Measurements from ENCODE around the gene REC8.

REC8 gene

GRCh38 chr14:24133735-24134134, 38.1 kb upstream of the REC8 start:
- DNase-seq (ENCODE audit: low read depth): no peak
- no peak for TF ChIP-seq CTCF (IDR thresholded peaks at IDR 0.05; ENCODE audit: low read length, missing control alignments)
- H3K4me3 ChIP-seq (replicated peaks; ENCODE audit: low read depth, low read length): no peak overlapping the region

GRCh38 chr14:24135584-24135833, 36.4 kb upstream of the REC8 start:
- no peak for TF ChIP-seq CTCF (IDR thresholded peaks at IDR 0.05; ENCODE audit: low read length, missing control alignments)
- peak overlapping the region; percentile 74 for H3K4me3 ChIP-seq (replicated peaks; ENCODE audit: low read depth, low read length)
- no peak for DNase-seq (ENCODE audit: low read depth)

DNA sequence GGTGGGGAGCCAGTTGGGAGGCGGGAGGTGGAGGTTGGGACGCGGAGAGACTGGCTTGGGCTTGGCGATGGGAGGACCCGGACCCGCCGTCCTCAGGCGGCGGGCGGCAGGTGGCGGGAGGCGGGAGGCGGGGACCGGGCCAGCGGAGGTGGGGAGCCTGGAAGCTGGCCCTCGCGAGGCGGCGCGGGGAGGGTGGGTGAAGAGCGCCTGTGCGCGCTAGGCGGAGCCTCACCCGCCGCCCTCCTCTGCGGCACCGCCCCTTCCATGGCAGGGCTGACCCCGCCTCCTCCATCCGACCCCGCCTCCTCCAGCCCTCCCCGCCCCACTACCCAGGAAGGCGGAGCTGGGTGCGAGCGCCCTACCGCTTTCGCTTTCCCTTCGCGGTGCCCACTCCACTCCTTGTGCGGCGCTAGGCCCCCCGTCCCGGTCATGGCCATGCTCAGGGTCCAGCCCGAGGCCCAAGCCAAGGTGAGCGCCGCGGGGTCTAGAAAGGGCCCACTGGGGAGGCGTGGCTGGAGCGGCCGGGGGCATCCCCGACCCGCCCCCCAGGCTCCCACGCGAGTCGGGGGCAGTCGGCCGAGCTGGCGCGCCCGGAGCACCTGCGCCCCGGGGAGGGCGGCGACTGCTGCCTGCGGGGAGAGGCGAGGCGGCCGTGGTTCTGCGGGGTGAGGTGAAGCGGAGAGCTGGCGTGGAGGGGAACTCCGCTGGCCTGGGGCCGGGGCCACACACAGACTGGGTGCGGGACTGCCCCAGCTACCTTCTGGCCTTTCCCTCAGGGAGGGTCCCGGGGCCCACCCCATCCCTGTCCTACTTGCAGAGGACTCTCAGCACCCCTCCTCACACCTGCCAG, 35.8 kb upstream of the REC8 start, which contains the start of gene PSME1:
Gene PSME1, plus strand, starts transcription at position 361 of the 850 bp plus-strand sequence. Its CDS starts 69 bp downstream, at position 430.
- no peak for TF ChIP-seq CTCF (IDR thresholded peaks at IDR 0.05; ENCODE audit: low read length, missing control alignments)
- peak within 1 kb of the TSS; percentile 74 for H3K4me3 ChIP-seq (replicated peaks; ENCODE audit: low read depth, low read length)
- DNase-seq (ENCODE audit: low read depth): peak; percentile 82

DNA sequence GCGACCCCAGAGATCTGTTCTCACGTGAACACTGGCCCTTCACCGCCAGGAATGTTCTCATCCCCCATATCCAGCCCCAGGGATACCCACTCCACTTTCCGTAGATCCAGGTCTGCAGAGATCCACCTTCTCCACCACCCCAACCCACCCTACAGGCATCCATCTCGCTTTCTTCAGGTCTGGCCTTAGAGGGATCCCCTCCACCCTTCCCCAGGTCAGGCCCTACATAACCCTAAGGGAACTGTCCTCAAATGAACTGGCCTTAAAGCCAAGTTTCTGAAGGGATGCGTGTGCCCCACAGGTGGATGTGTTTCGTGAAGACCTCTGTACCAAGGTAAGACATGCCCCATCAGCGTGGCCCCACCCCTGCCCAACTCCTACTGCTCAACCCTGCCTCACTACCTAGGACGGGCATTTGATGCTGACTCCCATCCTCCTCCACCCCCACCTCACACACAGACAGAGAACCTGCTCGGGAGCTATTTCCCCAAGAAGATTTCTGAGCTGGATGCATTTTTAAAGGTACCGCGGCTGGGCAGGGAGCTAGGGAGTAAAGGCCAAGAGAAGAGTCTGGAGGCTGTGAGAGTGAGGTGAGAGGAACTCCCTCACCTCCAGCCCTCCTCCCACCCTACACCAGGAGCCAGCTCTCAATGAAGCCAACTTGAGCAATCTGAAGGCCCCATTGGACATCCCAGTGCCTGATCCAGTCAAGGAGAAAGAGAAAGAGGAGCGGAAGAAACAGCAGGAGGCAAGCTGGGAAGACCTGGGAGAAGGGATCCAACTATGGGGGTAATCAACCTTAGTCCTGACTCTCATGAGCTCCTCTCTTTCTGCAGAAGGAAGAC, 35.0 kb upstream of the REC8 start:
- TF ChIP-seq CTCF (IDR thresholded peaks at IDR 0.05; ENCODE audit: low read length, missing control alignments): no peak
- DNase-seq (ENCODE audit: low read depth): no peak
- peak overlapping the region; percentile 74 for H3K4me3 ChIP-seq (replicated peaks; ENCODE audit: low read depth, low read length)

DNA sequence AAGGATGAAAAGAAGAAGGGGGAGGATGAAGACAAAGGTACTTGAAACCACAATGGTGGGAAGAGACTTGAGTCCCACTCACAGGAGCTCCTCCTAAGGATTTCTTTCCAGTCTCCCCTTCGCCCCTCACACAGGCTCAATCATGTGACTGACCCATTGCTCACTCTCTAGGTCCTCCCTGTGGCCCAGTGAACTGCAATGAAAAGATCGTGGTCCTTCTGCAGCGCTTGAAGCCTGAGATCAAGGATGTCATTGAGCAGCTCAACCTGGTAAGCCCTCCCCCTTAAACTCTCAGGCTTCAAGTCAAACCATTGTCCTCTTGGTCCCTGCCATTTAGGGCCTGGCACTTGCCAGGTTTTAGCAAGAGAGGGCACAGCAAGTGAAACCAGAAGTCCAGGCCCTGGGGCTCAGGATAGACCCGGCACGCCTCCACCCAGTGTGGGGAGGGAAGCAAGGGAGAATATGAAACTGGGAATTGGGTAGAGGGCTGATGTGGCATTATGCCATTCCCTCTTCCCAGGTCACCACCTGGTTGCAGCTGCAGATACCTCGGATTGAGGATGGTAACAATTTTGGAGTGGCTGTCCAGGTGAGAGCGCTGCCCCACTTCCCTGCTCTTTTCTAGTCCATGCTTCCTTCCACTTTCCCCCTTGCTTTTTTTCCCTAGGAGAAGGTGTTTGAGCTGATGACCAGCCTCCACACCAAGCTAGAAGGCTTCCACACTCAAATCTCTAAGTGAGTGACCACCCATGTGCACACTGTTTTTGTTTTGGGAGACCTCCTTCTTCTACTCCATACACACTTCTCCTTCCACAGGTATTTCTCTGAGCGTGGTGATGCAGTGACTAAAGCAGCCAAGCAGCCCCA, 34.1 kb upstream of the REC8 start:
- no peak for DNase-seq (ENCODE audit: low read depth)
- H3K4me3 ChIP-seq (replicated peaks; ENCODE audit: low read depth, low read length): no peak overlapping the region
- no peak for TF ChIP-seq CTCF (IDR thresholded peaks at IDR 0.05; ENCODE audit: low read length, missing control alignments)

- H3K4me3 ChIP-seq (replicated peaks; ENCODE audit: low read depth, low read length): no peak overlapping the region
- no peak for TF ChIP-seq CTCF (IDR thresholded peaks at IDR 0.05; ENCODE audit: low read length, missing control alignments)
- no peak for DNase-seq (ENCODE audit: low read depth)
These were observed 33.2 kb upstream of the REC8 start for GRCh38 chr14:24138396-24139271.
